Activated naive CD8-positive, alpha-beta T cell (primary cell): ENCODE data around the gene ANKLE2.
"Not testable (repeated sequence)": the region's sequence is repeated elsewhere in the genome, so short reads cannot be mapped to it uniquely, and the experiment has no call there.

Experiments
- H3K27ac Mint-ChIP-seq: one replicate; pipeline ENCODE4 v1.8.0; 2021; ENCODE audit warnings: mixed read lengths
- H3K27me3 Mint-ChIP-seq: one replicate; pipeline ENCODE4 v1.8.0; 2021; ENCODE audit warnings: mixed read lengths
- H3K36me3 Mint-ChIP-seq: one replicate; pipeline ENCODE4 v1.8.0; 2021; ENCODE audit warnings: mixed read lengths
- H3K4me1 Mint-ChIP-seq: one replicate; pipeline ENCODE4 v1.8.0; 2021; ENCODE audit warnings: low read depth, mixed read lengths
- H3K4me3 Mint-ChIP-seq: one replicate; pipeline ENCODE4 v1.8.0; 2021; ENCODE audit warnings: mild to moderate bottlenecking, mixed read lengths
- H3K9me3 Mint-ChIP-seq: one replicate; pipeline ENCODE4 v1.8.0; 2021; ENCODE audit warnings: low read depth, mixed read lengths

Gene ANKLE2

GRCh38 chr12:132787877-132788276 lies 26.2 kb upstream of the ANKLE2 start:
- H3K36me3 Mint-ChIP-seq = peaks cover 5% of the 10 kb centered on the region
- no peaks in the 10 kb centered on the region for H3K9me3 Mint-ChIP-seq
- no peak overlapping the region for H3K27ac Mint-ChIP-seq
- H3K27me3 Mint-ChIP-seq = no peaks in the 10 kb centered on the region
- no peak overlapping the region for H3K4me3 Mint-ChIP-seq
- no peaks in the 10 kb centered on the region for H3K4me1 Mint-ChIP-seq

- H3K4me3 Mint-ChIP-seq = no peak overlapping the region
- H3K27ac Mint-ChIP-seq = no peak overlapping the region
- H3K36me3 Mint-ChIP-seq = peaks cover 5% of the 10 kb centered on the region
- no peaks in the 10 kb centered on the region for H3K4me1 Mint-ChIP-seq
- H3K27me3 Mint-ChIP-seq = no peaks in the 10 kb centered on the region
- no peaks in the 10 kb centered on the region for H3K9me3 Mint-ChIP-seq
Observed at GRCh38 chr12:132786192-132786591, 24.6 kb upstream of the ANKLE2 start.

- Mint-ChIP-seq H3K27ac (no peak overlapping the region), H3K4me1 (no peaks in the 10 kb centered on the region), H3K36me3 (peaks cover 7% of the 10 kb centered on the region), H3K27me3 (no peaks in the 10 kb centered on the region), H3K9me3 (no peaks in the 10 kb centered on the region), H3K4me3 (no peak overlapping the region)
Observed at GRCh38 chr12:132784580-132784979, 22.9 kb upstream of the ANKLE2 start.

GRCh38 chr12:132783917-132784531 lies 22.4 kb upstream of the ANKLE2 start:
- H3K4me1 Mint-ChIP-seq = no peaks in the 10 kb centered on the region
- H3K9me3 Mint-ChIP-seq = no peaks in the 10 kb centered on the region
- peaks cover 5% of the 10 kb centered on the region for H3K36me3 Mint-ChIP-seq
- no peak overlapping the region for H3K27ac Mint-ChIP-seq
- H3K4me3 Mint-ChIP-seq = no peak overlapping the region
- H3K27me3 Mint-ChIP-seq = no peaks in the 10 kb centered on the region

GRCh38 chr12:132781938-132782337 lies 20.3 kb upstream of the ANKLE2 start:
- peaks cover 3% of the 10 kb centered on the region for H3K36me3 Mint-ChIP-seq
- H3K27ac Mint-ChIP-seq = no peak overlapping the region
- H3K4me1 Mint-ChIP-seq = no peaks in the 10 kb centered on the region
- no peaks in the 10 kb centered on the region for H3K9me3 Mint-ChIP-seq
- H3K27me3 Mint-ChIP-seq = no peaks in the 10 kb centered on the region
- H3K4me3 Mint-ChIP-seq = no peak overlapping the region

- peaks cover 3% of the 10 kb centered on the region for H3K36me3 Mint-ChIP-seq
- no peaks in the 10 kb centered on the region for H3K9me3 Mint-ChIP-seq
- H3K4me1 Mint-ChIP-seq = peaks cover 3% of the 10 kb centered on the region
- H3K4me3 Mint-ChIP-seq = no peak overlapping the region
- H3K27ac Mint-ChIP-seq = no peak overlapping the region
- no peaks in the 10 kb centered on the region for H3K27me3 Mint-ChIP-seq
Observed at GRCh38 chr12:132779781-132780353, 18.2 kb upstream of the ANKLE2 start.

- no peaks in the 10 kb centered on the region for H3K27me3 Mint-ChIP-seq
- H3K9me3 Mint-ChIP-seq = no peaks in the 10 kb centered on the region
- H3K4me1 Mint-ChIP-seq = peaks cover 16% of the 10 kb centered on the region
- H3K36me3 Mint-ChIP-seq = peaks cover 5% of the 10 kb centered on the region
- H3K27ac Mint-ChIP-seq = no peak overlapping the region
- H3K4me3 Mint-ChIP-seq = no peak overlapping the region
Observed at GRCh38 chr12:132777614-132778013, 16.0 kb upstream of the ANKLE2 start.

GRCh38 chr12:132776816-132777568 lies 15.4 kb upstream of the ANKLE2 start:
- Mint-ChIP-seq H3K27ac (no peak overlapping the region), H3K4me3 (no peak overlapping the region), H3K4me1 (peaks cover 20% of the 10 kb centered on the region), H3K9me3 (no peaks in the 10 kb centered on the region), H3K27me3 (no peaks in the 10 kb centered on the region), H3K36me3 (peaks cover 5% of the 10 kb centered on the region)

- not testable (repeated sequence) for H3K27ac Mint-ChIP-seq, H3K4me3 Mint-ChIP-seq, H3K36me3 Mint-ChIP-seq, H3K9me3 Mint-ChIP-seq, H3K27me3 Mint-ChIP-seq
- peaks cover 27% of the 10 kb centered on the region for H3K4me1 Mint-ChIP-seq
Observed at GRCh38 chr12:132776230-132776625, 14.6 kb upstream of the ANKLE2 start.

- Mint-ChIP-seq H3K27me3 (no peaks in the 10 kb centered on the region), H3K36me3 (peaks cover 5% of the 10 kb centered on the region), H3K4me3 (no peak overlapping the region), H3K27ac (no peak overlapping the region), H3K9me3 (no peaks in the 10 kb centered on the region), H3K4me1 (peaks cover 31% of the 10 kb centered on the region)
Observed at GRCh38 chr12:132775502-132776229, 14.0 kb upstream of the ANKLE2 start.

- Mint-ChIP-seq H3K27ac (peak overlapping the region; percentile 41), H3K9me3 (no peaks in the 10 kb centered on the region), H3K27me3 (no peaks in the 10 kb centered on the region), H3K4me1 (peaks cover 37% of the 10 kb centered on the region), H3K36me3 (peaks cover 2% of the 10 kb centered on the region), H3K4me3 (peak overlapping the region; percentile 38)
Observed at GRCh38 chr12:132774646-132775275, 13.1 kb upstream of the ANKLE2 start.

GRCh38 chr12:132774159-132774558 lies 12.5 kb upstream of the ANKLE2 start:
- Mint-ChIP-seq H3K27me3 (no peaks in the 10 kb centered on the region), H3K4me3 (no peak overlapping the region), H3K27ac (peak overlapping the region; percentile 64), H3K36me3 (peaks cover 2% of the 10 kb centered on the region), H3K4me1 (peaks cover 43% of the 10 kb centered on the region), H3K9me3 (no peaks in the 10 kb centered on the region)

GRCh38 chr12:132773077-132773955 lies 11.7 kb upstream of the ANKLE2 start:
- Mint-ChIP-seq H3K9me3 (no peaks in the 10 kb centered on the region), H3K4me3 (no peak overlapping the region), H3K4me1 (peaks cover 52% of the 10 kb centered on the region), H3K36me3 (peaks cover 2% of the 10 kb centered on the region), H3K27ac (peak overlapping the region; percentile 64), H3K27me3 (no peaks in the 10 kb centered on the region)

GRCh38 chr12:132772606-132773005 lies 11.0 kb upstream of the ANKLE2 start:
- Mint-ChIP-seq H3K36me3 (peaks cover 3% of the 10 kb centered on the region), H3K27me3 (no peaks in the 10 kb centered on the region), H3K4me1 (peaks cover 59% of the 10 kb centered on the region), H3K27ac (no peak overlapping the region), H3K4me3 (no peak overlapping the region), H3K9me3 (no peaks in the 10 kb centered on the region)
